Measurements from ENCODE around the gene SENP1.

DNA sequence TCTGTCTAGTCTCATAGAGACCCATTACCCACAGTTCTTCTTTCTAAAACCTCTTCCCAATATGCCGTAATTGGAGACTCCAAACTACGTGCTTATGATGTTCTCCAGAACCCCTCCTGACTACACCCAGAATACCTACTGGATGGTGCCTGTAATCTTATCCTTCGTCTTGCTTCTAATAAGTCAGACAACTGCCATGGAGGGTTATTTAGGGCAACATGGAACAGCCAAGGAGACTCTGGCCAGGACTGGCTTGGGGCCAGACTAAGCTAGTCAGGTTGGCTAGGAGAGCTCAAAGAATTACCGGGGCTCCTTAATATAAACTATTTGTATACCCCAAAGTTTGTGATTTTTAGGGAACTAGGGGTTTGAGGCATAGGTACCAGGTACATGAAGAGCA, 20.1 kb upstream of the SENP1 start:
- no peak for TF ChIP-seq CTCF (IDR thresholded peaks at IDR 0.05)
- no peak for TF ChIP-seq POLR2AphosphoS5 (IDR thresholded peaks at IDR 0.05)
- no peak for TF ChIP-seq POLR2A (IDR thresholded peaks at IDR 0.05)

All from prostate gland (tissue), 2 donors.